Sigmoid colon (tissue), 7 donors: ENCODE measurements around the gene BRD9. TPM values are rescaled to one million over a fixed set of nuclear protein-coding genes. Genes with fewer than 3 reads are reported as not detected.
"Not testable (repeated sequence)": the region's sequence is repeated elsewhere in the genome, so short reads cannot be mapped to it uniquely, and the experiment has no call there.

Experiments used
- DNase-seq: peaks from one replicate; pipeline ENCODE4 v3.0.0-alpha.2; 2019
- H3K27ac ChIP-seq, 4 donors: fragments of 200-600 bp; sonication (generic); one replicate each; pipeline ENCODE4 v1.5.1; 2016 to 2019; ENCODE audit warnings: mild to moderate bottlenecking in 1 of 4
- H3K27me3 ChIP-seq, 3 donors: fragments of 200-600 bp; sonication (generic); one replicate each; pipeline ENCODE4 v1.5.1; 2019; ENCODE audit warnings: mild to moderate bottlenecking in 1 of 3
- H3K36me3 ChIP-seq, 4 donors: fragments of 200-600 bp; sonication (generic); one replicate each; pipeline ENCODE4 v1.5.1; 2016 to 2019
- H3K4me1 ChIP-seq, 4 donors: fragments of 200-600 bp; sonication (generic); one replicate each; pipeline ENCODE4 v1.5.1; 2017 to 2019
- H3K4me3 ChIP-seq, 4 donors: fragments of 200-600 bp; sonication (generic); one replicate each; pipeline ENCODE4 v1.5.1; 2017 to 2019; ENCODE audit warnings: mild to moderate bottlenecking in 2 of 4, moderate library complexity in 1 of 4
- H3K9me3 ChIP-seq, 4 donors: fragments of 200-600 bp in 3 of 4; sonication (generic) in 3 of 4; one replicate each; pipeline versions ENCODE4 v1.5.1 to v1.6.1; 2013 to 2019
- EP300 ChIP-seq, 4 donors: sonication (generic); formaldehyde crosslinking; IDR thresholded peaks; one replicate each; pipeline ENCODE4 v1.6.1; 2017; ENCODE audit warnings: antibody characterized with exemption in 4 of 4
- POLR2A ChIP-seq, 2 donors: fragments of 450-650 bp; IDR thresholded peaks; one replicate each; pipeline ENCODE4 v1.6.1; 2016; ENCODE audit warnings: antibody characterized with exemption in 2 of 2, mild to moderate bottlenecking in 2 of 2, moderate library complexity in 2 of 2
- POLR2AphosphoS5 ChIP-seq, 4 donors: sonication (generic); formaldehyde crosslinking; IDR thresholded peaks; one replicate each; pipeline ENCODE4 v1.6.1; 2017; ENCODE audit warnings: antibody characterized with exemption in 4 of 4
- WGBS, 2 donors: extraction: QIAGEN DNeasy Blood & Tissue Kit; methylation state at CpG; one replicate each; pipeline ENCODE4 v1.1.7; 2013; 5-methylcytosine and 5-hydroxymethylcytosine counted together
- intact Hi-C: fragments of 100-400 bp; cut with DNase I; formaldehyde crosslinking; loops from one replicate; pipeline ENCODE4 v1.15.1; 2023
- polyA plus RNA-seq, 3 donors: library from polyadenylated mRNA; stranded (reverse); fragments of 200-250 nt; gene quantifications; one replicate each; pipeline ENCODE4 v1.2.3, GENCODE V29; 2013
- total RNA-seq, 4 donors: library from RNA; depleted of rRNA; stranded (reverse); fragments of >200 nt; gene quantifications; one replicate each; pipeline ENCODE4 v1.1.0, GENCODE V29; 2016
- TF ChIP-seq, protein P1 (sequence below), 4 experiments: fragments of 450-650 bp in 3 of 4; fragments of 200-600 bp in 1 of 4; IDR thresholded peaks; one replicate each; pipeline ENCODE4 v1.5.1; 2016 to 2019; ENCODE audit warnings: antibody characterized with exemption in 4 of 4, mild to moderate bottlenecking in 3 of 4, moderate library complexity in 2 of 4
- donor health status: healthy with polysubstance abuse.
- donor health status: Bipolar disorder and iron deficiency.
- donor health status: healthy.

The BRD9 gene
- total and polyA plus RNA-seq, 7 donors, result 12.9 to 38.8 (median 22.4) TPM

DNA sequence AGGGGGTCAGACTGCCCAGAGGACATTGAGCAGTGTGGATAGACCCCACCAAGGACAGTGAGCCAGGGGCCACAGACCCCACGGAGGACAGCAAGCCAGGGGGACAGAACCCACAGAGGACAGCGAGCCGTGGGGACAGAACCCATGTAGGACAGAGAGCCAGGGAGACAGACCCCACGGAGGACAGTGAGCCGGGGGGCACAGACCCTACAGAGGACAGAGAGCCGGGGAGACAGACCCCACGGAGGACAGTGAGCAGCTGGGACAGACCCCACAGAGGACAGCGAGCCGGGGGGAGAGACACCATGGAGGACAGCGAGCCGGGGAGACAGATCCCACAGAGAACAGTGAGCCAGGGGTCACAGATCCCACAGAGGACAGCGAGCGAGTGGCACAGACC is 38.4 kb downstream of the BRD9 start:
- H3K27ac ChIP-seq, result no peak overlapping the region
- intact Hi-C loops, result no loop called here
- WGBS, 2 donors, result 79 to 86% methylated on average over 13 of the region's 13 CpGs
- H3K36me3 ChIP-seq, result no peaks in the 10 kb centered on the region
- H3K4me1 ChIP-seq, result peaks cover 0 to 10% (median 6%) of the 10 kb centered on the region in 4 donors
- no peak overlapping the region for H3K4me3 ChIP-seq
- H3K27me3 ChIP-seq, result peaks cover 4 to 46% (median 33%) of the 10 kb centered on the region in 3 donors
- no peaks in the 10 kb centered on the region for H3K9me3 ChIP-seq
- DNase-seq, result peak; percentile 47
- TF ChIP-seq POLR2AphosphoS5 (IDR thresholded peaks at IDR 0.05), result no peak
- TF ChIP-seq EP300 (IDR thresholded peaks at IDR 0.05), result no peak
- TF ChIP-seq, protein P1, sequence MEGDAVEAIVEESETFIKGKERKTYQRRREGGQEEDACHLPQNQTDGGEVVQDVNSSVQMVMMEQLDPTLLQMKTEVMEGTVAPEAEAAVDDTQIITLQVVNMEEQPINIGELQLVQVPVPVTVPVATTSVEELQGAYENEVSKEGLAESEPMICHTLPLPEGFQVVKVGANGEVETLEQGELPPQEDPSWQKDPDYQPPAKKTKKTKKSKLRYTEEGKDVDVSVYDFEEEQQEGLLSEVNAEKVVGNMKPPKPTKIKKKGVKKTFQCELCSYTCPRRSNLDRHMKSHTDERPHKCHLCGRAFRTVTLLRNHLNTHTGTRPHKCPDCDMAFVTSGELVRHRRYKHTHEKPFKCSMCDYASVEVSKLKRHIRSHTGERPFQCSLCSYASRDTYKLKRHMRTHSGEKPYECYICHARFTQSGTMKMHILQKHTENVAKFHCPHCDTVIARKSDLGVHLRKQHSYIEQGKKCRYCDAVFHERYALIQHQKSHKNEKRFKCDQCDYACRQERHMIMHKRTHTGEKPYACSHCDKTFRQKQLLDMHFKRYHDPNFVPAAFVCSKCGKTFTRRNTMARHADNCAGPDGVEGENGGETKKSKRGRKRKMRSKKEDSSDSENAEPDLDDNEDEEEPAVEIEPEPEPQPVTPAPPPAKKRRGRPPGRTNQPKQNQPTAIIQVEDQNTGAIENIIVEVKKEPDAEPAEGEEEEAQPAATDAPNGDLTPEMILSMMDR (IDR thresholded peaks at IDR 0.05), result no peak
- no peak for TF ChIP-seq POLR2A (IDR thresholded peaks at IDR 0.05)

DNA sequence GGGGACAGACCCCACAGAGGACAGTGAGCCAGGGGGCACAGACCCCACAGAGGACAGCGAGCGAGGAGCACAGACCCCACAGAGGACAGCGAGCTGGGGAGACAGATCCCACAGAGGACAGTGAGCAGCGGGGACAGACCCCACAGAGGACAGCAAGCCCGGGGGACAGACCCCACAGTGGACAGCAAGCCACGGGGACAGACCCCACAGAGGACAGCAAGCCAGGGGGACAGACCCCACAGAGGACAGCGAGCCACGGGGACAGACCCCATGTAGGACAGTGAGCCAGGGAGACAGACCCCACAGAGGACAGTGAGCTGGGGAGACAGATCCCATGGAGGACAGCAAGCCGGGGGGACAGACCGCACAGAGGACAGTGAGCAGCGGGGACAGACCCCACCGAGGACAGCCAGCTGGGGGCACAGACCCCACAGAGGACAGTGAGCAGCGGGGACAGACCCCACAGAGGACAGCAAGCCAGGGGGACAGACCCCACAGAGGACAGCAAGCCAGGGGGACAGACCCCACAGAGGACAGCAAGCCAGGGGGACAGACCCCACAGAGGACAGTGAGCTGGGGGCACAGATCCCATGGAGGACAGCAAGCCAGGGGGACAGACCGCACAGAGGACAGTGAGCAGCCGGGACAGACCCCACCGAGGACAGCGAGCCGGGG is 39.0 kb downstream of the BRD9 start:
- H3K36me3 ChIP-seq, H3K4me3 ChIP-seq, intact Hi-C loops, H3K9me3 ChIP-seq, H3K27ac ChIP-seq: not testable (repeated sequence)
- WGBS, 2 donors, result 86 to 90% methylated on average over 18 of the region's 18 CpGs
- peaks cover 0 to 10% (median 6%) of the 10 kb centered on the region in 4 donors for H3K4me1 ChIP-seq
- peak; percentile 34 for DNase-seq
- peaks cover 4 to 52% (median 34%) of the 10 kb centered on the region in 3 donors for H3K27me3 ChIP-seq

DNA sequence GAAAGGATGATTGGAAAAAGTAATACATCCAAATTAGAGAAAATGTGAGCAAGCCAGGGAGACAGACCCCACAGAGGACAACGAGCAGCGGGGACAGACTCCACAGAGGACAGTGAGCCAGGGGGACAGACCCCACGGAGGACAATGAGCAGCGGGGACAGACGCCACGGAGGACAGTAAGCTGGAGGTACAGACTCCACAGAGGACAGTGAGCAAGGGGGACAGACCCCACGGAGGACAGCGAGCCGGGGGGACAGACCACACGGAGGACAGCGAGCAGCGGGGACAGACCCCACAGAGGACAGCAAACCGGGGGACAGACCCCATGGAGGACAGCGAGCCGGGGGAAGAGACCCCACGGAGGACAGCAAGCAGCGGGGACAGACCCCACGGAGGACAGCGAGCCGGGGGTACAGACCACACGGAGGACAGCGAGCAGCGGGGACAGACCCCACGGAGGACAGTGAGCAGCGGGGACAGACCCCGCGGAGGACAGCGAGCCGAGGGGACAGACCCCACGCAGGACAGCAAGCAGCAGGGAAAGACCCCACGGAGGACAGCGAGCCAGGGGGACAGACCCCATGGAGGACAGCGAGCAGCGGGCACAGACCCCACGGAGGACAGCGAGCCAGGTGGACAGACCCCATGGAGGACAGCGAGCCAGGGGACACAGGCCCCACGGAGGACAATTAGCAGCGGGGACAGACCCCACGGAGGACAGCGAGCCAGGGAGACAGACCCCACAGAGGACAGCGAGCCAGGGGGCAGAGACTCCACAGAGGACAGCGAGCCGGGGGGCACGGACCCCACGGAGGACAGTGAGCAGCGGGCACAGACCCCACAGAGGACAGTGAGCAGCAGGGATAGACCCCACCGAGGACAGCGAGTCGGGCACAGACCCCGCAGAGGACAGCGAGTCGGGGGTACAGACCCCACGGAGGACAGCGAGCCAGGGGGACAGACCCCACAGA is 39.9 kb downstream of the BRD9 start:
- peak; percentile 44 for DNase-seq
- Histone ChIP-seq H3K36me3 (no peaks in the 10 kb centered on the region), H3K27ac (no peak overlapping the region), H3K27me3 (peaks cover 4 to 52% (median 34%) of the 10 kb centered on the region in 3 donors), H3K4me1 (peaks cover 0 to 10% (median 6%) of the 10 kb centered on the region in 4 donors), H3K4me3 (no peak overlapping the region), H3K9me3 (no peaks in the 10 kb centered on the region)
- intact Hi-C loops, result no loop called here
- 92 to 93% methylated on average over 55 of the region's 55 CpGs for WGBS, 2 donors
- no peak for TF ChIP-seq POLR2A (IDR thresholded peaks at IDR 0.05)
- TF ChIP-seq POLR2AphosphoS5 (IDR thresholded peaks at IDR 0.05), result no peak
- TF ChIP-seq, protein P1 (IDR thresholded peaks at IDR 0.05), result no peak
- TF ChIP-seq EP300 (IDR thresholded peaks at IDR 0.05), result no peak

DNA sequence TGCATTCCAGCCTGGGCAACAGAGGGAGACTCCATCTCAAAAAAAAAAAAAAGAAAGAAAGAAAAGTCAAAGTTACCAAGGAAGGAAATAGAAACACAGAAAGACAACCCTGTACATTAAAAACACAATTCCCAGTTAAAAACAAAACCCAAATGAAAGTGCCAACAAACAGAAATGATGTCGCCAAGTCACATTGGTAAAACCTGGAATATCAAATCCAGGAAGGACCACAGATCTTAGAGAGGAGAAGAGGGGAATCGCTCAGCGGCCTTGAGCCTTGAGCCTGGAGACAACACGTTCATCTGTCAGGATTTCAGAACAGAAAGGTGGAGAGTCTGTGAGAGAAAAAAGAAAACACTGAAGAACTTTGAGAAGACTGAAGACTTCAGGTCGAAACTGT is 40.6 kb downstream of the BRD9 start:
- peaks cover 4 to 52% (median 34%) of the 10 kb centered on the region in 3 donors for H3K27me3 ChIP-seq
- intact Hi-C loops, result no loop called here
- DNase-seq, result no peak

More for the DNA sequence above, 40.6 kb downstream of the BRD9 start:
- no peak overlapping the region for H3K27ac ChIP-seq
- no peak overlapping the region for H3K4me3 ChIP-seq
- 29 to 62% methylated on average over 5 of the region's 5 CpGs for WGBS, 2 donors
- peaks cover 0 to 10% (median 6%) of the 10 kb centered on the region in 4 donors for H3K4me1 ChIP-seq
- no peaks in the 10 kb centered on the region for H3K9me3 ChIP-seq
- H3K36me3 ChIP-seq, result no peaks in the 10 kb centered on the region
- TF ChIP-seq EP300 (IDR thresholded peaks at IDR 0.05) (no peak), POLR2AphosphoS5 (IDR thresholded peaks at IDR 0.05) (no peak), POLR2A (IDR thresholded peaks at IDR 0.05) (no peak)
- TF ChIP-seq, protein P1 (IDR thresholded peaks at IDR 0.05), result no peak
